Adrenal gland (tissue), 5 donors: ENCODE data around the gene NDUFA6.

ENCODE experiments used
- CTCF ChIP-seq, 6 experiments: fragments of 450-650 bp in 4 of 6; fragments of 200-600 bp in 2 of 6; sonication (generic) in 1 of 6; IDR thresholded peaks; 1 replicate in 5 of 6; 2 replicates in 1 of 6; pipeline versions ENCODE4 v1.5.1 to v1.8.0; 2016 to 2021; ENCODE audit warnings: antibody characterized with exemption in 6 of 6, mild to moderate bottlenecking in 2 of 6, moderate library complexity in 1 of 6
- POLR2A ChIP-seq, 2 donors: fragments of 450-650 bp; IDR thresholded peaks; one replicate each; pipeline ENCODE4 v1.6.1; 2017; ENCODE audit warnings: antibody characterized with exemption in 2 of 2, mild to moderate bottlenecking in 2 of 2, moderate library complexity in 1 of 2
- donor health status: DM: no; HTN: no; CAD: no.

DNA sequence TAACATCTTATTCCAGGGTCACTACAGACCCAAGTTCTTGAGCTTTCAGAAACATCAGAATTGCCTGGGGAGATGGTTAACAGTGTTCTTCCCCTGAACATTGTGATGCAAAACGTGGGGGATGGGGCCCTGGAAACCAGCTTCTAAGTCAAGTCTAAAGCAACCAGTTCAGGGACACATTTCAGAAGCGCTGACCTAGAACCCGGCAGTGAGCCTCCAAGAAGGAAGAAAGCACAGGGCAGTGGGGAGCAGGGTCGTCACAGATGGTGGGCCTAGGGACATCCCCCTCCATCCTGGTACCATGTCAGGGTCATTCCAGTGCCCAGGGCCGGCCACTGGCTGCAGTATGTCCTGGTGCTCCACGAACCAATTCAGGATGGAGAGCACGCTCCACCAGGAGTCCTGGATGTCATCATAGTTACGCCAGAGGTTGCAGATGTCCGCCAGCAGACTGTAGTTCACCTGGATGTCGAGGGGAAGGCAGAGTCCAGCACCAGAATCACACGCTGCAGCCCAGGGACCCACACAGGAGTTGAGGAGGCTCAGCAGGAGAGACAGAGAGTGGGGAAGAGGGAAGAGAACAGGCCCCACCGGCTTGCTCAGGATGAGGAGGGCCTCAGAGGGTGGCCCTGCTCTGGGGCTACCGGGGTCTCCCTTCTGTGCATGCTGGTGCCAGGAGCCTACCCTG is 25.0 kb downstream of the NDUFA6 start:
- TF ChIP-seq CTCF (IDR thresholded peaks at IDR 0.05), result no peak
- no peak for TF ChIP-seq POLR2A (IDR thresholded peaks at IDR 0.05)
